HCT116 (cell line): Measurements from ENCODE around the gene ERVW-1.

Experiments
- CTCF ChIP-seq, 3 experiments: fragments of 200-600 bp in 1 of 3; sonication (generic) in 1 of 3; IDR thresholded peaks in 2 of 3; conservative IDR thresholded peaks in 1 of 3; 2 replicates each; pipeline ENCODE4 v1.5.1; 2012 to 2017; ENCODE audit warnings: low read depth in 2 of 3, low read length in 2 of 3, antibody characterized with exemption in 1 of 3, borderline replicate concordance in 1 of 3, control low read depth in 1 of 3, mild to moderate bottlenecking in 1 of 3, mixed read lengths in 1 of 3, mixed run types in 1 of 3, moderate library complexity in 1 of 3; ENCODE audit not compliant: insufficient read depth in 1 of 3
- EZH2 ChIP-seq: fragments of 200-600 bp; sonication (generic); IDR thresholded peaks from 2 replicates; pipeline ENCODE4 v1.6.1; 2017; ENCODE audit warnings: antibody characterized with exemption, mixed run types
- EZH2phosphoT487 ChIP-seq: fragments of 200-600 bp; IDR thresholded peaks from 2 replicates; pipeline ENCODE4 v1.6.1; 2018; ENCODE audit warnings: antibody characterized with exemption, borderline replicate concordance
- POLR2A ChIP-seq: IDR thresholded peaks from 2 replicates; pipeline ENCODE4 v1.7.0; 2011; ENCODE audit warnings: borderline replicate concordance; ENCODE audit not compliant: insufficient read depth, insufficient read length; ENCODE audit errors: extremely low read depth
- POLR2AphosphoS5 ChIP-seq: IDR thresholded peaks from 2 replicates; pipeline ENCODE4 v1.6.1; 2011; ENCODE audit warnings: mild to moderate bottlenecking, low read depth, low read length, moderate library complexity
- YY1 ChIP-seq: IDR thresholded peaks from 2 replicates; pipeline ENCODE4 v1.6.1; 2011; ENCODE audit warnings: low read length, low read depth, moderate library complexity, mild to moderate bottlenecking; ENCODE audit not compliant: insufficient replicate concordance; ENCODE audit errors: extremely low read depth

GRCh38 chr7:92451645-92452044, 26.1 kb downstream of the ERVW-1 start:
- TF ChIP-seq EZH2: no peak
- TF ChIP-seq CTCF (IDR thresholded peaks at IDR 0.05 in 2 of 3, conservative IDR thresholded peaks at IDR 0.05 in 1 of 3; ENCODE audit: borderline replicate concordance in 1 of 3, insufficient read depth in 1 of 3, low read depth in 2 of 3, low read length in 2 of 3): no peak
- TF ChIP-seq POLR2AphosphoS5: no peak
- no peak for TF ChIP-seq YY1
- TF ChIP-seq POLR2A: no peak
- TF ChIP-seq EZH2phosphoT487: no peak
